OCI-M1 (cell line): ENCODE data around the gene JOSD2.

ENCODE experiments used
- DNase-seq: peaks from one replicate; lab custom pipeline; 2025; lab: John Stamatoyannopoulos, UW

JOSD2 gene

DNA sequence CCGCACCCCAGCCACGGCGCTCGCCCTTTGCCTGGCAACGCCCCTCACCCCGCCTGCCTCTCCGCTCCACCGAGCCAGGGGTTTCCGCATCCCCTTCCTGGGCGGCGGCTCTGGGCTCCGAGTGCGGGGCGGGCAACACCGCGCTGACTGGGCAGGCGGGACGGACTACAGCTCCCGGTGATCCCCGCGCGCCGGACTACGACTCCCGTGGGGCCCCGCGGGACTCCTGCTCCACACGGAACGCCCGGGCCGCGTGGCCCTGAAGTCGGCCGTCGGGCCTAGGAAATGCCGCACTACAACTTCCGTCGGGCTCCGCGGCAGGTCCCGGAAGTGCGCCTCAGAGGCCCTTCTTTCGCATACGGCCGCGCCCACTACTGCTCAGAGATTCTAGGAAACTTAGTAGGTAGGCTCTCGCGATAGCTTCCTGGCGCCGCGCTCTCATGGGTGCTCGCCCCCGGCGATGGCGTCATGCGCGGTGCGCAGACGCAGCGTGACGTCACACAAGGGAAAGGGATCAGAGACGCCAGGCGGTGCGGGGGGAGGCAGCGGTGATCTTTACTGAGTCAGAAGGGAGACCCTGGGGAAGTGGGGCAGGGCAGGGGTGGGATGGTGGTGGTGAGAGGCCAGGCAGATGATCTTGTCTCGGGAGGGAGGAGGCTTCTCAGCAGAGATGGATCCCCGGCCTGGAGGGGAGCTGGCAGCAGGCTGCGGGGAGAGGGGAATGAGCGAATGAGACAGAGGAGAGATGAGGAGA lies at the start of gene JOSD2:
TSS of gene JOSD2 (minus strand) at position 123 of the 754 bp plus-strand sequence. CDS start 760 bp downstream, outside the sequence.
- peak; percentile 100 for DNase-seq

GRCh38 chr19:50559636-50560035 lies 48.6 kb upstream of the JOSD2 start:
- DNase-seq = no peak

DNA sequence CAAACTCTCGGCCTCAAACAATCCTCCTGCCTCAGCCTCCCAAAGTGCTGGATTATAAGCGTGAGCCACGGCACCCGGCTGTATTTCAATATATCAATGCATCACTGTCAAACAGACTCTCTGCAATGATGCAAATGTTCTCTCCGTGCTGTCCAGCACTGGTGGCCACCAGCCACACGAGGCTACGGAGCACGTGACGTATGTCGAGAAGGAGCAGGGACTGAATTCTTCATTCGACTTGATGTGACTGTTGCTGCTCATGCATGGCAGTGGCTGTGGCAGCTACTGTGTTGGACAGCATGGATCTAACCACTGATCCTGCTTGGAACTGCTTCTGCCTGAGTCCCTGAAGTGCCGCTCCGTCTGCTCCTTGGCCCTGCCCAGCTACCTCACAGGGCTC lies 47.5 kb upstream of the JOSD2 start:
- DNase-seq = no peak

GRCh38 chr19:50558039-50558438 lies 47.0 kb upstream of the JOSD2 start:
- DNase-seq = no peak

DNA sequence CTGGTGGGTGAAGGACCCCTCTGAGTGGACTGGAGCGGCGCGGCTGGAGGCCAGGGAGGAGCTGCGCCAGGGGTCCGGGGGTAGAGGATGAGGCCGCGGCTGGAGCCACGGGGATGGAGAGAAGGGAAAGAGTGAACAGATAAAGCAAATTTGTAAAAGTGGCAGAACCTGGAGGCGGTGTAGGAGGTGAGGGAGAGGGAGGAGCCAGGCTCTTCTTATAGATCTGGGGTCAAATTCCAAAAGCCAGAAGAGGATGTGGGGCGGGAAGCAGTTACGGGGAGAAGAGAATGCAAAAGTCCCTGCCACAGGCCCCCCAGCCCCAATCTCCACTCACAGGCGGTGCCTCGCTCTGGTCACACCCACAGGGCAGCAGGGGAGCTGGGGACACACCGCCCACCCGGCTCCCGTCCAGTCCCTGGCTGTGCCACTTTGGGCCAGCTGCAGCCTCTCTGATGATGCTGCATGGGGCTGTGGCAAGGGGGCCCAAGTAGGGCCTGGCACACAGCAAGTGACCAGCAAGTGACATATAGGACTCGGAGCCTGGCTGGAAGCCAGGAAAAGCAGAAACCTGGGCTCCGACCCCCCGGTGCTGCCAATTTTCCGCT lies 46.1 kb upstream of the JOSD2 start:
- peak; percentile 40 for DNase-seq

GRCh38 chr19:50556282-50557008 lies 45.5 kb upstream of the JOSD2 start:
- peak; percentile 92 for DNase-seq

DNA sequence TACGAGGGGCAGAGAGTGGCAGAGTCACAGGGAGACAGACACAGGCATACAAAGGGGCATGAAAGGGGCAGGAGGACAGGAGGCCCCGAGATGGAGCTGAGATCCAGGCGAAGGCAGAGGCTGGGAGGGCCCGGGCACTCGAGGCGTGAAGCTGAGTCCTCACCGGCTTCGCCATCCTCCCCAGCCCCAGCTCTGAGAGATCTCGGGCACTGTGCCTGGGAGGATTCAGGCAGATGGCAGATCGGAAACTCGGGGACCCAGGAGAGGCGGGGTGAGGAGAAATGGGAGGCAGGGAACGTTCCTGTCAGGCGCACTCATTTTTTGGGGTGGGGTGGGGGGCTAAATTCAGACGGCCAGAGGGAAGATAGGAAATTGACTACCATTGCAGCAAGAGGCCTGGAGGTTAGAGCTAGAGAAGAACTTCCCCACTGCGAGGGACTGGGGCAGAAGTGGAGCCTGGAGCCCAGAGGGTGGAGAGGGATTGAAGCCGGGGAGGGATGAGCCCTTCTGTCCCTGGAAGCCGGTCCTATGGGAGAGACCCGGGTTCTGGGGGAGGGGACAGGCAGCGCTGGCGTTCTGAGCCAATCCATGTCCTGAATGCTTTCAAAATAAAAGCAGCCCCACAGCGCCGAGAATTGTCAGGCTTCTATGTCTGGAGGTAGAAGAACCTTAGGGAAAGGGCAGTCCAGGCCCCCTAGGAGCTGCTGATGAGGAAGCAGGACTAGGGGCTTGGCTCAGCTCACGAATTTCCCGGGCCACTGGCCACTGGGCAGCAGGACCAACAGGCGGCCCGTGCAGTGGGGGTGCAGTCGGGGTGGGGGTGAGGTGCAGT lies 44.7 kb upstream of the JOSD2 start:
- DNase-seq = peak; percentile 42

DNA sequence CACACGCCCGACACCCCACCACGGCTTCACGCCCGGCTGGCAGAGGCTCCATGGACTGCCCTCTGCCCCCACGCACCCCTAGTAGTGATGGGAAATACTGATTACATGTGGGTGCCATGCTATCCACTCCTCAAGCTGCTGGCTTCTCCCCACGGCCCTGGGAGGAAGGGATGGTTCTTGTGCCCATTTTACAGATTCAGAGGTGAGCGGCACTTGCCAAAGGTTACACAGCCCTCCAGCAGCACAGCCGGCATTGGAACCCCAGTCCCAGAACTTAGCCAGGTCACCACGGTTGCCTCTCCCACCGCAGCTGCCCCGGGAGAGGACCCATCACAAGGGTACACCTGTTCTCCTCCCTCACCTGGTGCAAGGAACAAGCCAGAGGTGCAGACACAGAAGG lies 44.0 kb upstream of the JOSD2 start:
- DNase-seq = no peak

- DNase-seq = no peak
These were observed 43.2 kb upstream of the JOSD2 start for GRCh38 chr19:50554212-50554611.

GRCh38 chr19:50553134-50553703 lies 42.2 kb upstream of the JOSD2 start:
- DNase-seq = no peak

DNA sequence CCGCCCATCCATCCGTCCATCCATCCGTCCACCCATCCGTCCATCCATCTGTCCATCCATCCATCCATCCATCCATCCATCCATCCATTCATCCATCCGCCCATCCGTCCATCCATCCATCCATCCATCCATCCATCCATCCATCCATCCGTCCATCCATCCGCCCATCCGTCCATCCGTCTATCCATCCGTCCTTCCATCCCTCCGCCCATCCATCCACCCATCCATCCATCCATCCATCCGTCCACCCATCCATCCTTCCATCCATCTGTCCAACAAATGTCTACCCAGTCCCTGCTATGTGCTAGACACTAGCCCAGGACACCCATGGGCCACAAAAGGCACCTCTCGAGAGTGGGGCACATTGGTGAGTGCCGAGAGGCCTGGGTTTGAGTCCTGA lies 41.5 kb upstream of the JOSD2 start:
- no peak for DNase-seq

DNA sequence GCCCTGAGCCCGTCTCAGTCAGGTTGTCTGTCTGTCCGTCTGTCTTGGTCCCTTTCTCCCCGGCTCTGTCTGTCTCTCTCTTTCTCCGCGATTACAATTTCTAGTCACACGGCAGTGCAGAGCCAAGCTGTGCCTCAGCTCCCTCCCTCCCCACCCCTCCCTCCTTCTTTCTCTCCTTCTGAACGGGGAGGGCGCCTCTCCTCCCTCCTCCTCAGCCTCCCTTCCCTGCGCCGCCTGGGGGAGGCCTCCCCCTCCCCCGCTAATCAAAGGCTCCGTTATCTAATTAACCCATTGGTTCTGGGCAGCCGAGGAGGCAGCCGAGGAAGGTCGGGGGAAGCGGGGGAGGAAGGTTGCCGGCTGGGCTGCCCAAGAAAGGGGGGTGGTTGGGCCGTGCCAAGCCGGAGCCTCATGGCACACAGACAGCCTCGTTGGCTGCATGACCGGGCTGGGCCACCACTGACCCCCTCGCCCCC lies 40.8 kb upstream of the JOSD2 start:
- DNase-seq = peak; percentile 70

DNA sequence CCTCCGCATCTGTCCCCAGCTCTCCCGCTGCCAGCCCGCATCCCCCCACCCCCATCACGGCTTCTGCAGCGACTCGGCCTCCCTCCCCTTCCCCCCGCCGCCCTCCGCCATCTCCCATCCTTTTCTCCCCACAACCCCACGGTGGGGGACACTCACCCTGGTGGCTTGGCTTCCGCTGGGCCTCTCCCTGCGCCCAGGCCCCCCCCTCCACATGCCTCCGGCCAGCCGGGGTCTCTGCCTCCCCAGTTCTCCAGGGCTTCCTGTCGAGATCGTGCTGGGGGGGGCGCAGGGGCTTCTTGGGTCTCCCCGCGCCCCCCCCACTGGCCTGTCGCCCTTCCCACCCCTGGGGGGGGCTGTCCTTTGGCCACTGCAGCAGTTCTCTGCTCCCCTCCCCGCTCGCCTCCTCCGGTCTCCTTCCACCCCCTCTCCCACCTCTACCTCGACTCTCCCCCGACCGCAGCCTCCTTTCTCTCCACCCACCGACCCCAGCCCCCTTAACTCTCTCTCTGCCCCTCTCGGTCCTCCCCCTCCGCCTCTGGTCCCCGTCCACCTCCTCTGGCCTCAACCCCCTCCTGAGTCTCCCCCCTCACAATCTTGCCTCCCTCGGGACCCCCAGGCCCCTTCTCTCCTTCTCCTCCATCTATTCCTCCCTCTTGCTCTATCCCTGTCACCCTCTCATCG lies 40.2 kb upstream of the JOSD2 start:
- DNase-seq = no peak

DNA sequence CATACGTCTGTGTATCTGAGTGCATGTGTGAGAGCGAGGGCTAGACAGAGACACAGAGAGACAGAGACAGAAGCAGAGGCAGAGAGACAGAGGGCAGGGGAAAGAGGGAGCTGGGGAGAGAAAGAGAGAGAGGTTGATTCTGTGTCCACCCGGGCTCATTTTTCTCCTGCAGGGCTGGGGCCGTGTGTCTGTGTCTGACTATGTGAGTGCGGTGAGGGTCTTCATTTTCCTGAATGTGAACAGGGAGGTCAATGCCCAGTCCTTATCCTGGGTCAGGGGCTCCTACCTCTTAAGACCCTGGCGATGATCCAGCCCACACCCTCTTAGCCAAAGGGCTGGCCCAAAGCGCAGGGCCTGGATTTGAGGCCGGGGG lies 39.6 kb upstream of the JOSD2 start:
- no peak for DNase-seq

GRCh38 chr19:50549927-50550593 lies 39.1 kb upstream of the JOSD2 start:
- no peak for DNase-seq

DNA sequence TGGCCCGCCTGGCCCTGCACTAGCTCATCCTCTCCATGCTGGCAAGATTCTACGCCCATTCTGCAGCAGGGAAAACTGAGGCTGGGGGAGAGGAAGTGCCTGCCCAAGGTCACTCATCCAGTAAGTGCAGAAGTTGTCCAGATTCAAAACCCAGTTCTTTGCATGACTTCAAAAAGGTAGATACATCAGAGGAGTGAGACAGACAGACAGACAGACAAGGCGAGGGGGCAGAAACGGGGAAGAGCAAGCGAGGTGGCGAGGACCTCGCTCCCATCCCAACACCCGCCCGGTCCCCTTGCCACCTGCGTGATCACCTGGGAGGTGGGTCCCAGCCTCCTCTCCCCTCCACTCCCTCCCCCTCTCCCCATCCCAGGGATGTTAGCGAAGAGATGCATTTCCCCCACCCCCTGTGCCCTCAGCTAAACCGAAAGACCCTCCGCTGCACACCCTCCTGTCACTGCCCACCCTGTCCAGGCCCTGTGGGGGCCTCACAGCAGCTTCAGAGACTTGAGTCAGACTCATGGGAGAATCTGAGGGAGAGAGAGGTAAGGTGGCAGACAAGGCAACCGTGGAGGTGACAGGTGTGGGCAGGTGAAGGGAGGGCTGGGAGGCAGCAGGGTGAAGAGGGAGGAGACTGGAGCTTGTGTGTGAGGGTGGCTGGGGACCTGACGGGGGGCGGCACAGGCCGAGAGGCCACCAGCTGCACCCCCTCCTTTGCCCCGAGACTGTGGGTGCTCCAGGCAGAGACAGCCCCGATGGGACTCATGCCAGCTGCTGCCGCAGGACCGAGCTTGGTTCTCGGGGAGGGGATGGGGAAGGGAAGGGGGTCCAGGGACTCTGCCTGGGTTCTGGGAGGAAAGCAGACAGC lies 38.3 kb upstream of the JOSD2 start:
- DNase-seq = no peak

GRCh38 chr19:50548191-50549058 lies 37.4 kb upstream of the JOSD2 start:
- no peak for DNase-seq

DNA sequence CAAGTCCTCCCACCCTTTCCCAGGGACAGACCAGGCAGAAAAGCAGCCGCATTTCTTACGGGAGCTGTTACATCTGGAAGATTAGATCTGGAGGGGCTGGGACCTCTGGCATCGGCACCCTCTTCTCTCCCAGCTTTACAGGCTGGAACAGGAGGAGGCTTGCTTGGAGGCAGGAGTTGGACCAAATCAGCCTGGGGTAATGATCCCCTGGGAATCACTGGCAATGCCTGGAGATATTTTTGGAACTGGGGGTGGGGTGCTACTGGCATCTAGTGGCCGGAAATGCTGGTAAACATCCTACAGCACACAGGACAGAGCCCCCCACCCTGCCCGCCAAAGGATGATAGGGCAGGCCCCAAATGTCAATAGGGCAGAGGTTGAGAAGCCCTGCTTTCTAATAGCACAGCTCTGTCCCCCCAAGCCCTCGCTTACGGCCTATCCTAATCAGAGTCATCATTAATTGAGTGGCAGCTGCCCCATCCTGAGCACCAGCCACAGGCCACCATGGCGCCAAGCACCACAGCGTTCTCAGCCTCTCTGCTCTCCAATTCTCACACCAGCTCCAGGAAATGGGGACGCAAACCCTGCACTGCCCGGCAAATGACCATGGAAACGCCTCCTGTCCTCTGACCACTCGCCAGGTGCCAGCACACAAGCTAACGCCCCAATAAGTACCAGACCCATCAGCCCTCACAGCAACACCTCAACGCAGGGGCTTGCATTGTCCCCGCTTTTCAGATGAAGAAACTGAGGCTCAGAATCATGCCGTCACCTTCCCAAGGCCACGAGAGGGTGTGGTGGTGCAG lies 36.6 kb upstream of the JOSD2 start:
- DNase-seq = no peak
